Measurements from ENCODE around the gene BNIP3.

GRCh38 chr10:131982185-131982756 is 548 bp upstream of the BNIP3 start:
- no peak for TF ChIP-seq EZH2phosphoT487 (conservative IDR thresholded peaks at IDR 0.05; ENCODE audit: low read length)
- TF ChIP-seq, protein P1, sequence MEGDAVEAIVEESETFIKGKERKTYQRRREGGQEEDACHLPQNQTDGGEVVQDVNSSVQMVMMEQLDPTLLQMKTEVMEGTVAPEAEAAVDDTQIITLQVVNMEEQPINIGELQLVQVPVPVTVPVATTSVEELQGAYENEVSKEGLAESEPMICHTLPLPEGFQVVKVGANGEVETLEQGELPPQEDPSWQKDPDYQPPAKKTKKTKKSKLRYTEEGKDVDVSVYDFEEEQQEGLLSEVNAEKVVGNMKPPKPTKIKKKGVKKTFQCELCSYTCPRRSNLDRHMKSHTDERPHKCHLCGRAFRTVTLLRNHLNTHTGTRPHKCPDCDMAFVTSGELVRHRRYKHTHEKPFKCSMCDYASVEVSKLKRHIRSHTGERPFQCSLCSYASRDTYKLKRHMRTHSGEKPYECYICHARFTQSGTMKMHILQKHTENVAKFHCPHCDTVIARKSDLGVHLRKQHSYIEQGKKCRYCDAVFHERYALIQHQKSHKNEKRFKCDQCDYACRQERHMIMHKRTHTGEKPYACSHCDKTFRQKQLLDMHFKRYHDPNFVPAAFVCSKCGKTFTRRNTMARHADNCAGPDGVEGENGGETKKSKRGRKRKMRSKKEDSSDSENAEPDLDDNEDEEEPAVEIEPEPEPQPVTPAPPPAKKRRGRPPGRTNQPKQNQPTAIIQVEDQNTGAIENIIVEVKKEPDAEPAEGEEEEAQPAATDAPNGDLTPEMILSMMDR (IDR thresholded peaks at IDR 0.05; ENCODE audit: insufficient read depth, low read length, poor library complexity, severe bottlenecking): no peak
